ENCODE measurements around the gene CRELD2.

Gene CRELD2

GRCh38 chr22:49903322-49904039 lies 15.0 kb upstream of the CRELD2 start:
- Histone ChIP-seq H3K9me2 (ENCODE audit: low read depth, low read length) (no peaks in the 10 kb centered on the region), H2AFZ (ENCODE audit: low read length) (no peak overlapping the region), H3K4me2 (ENCODE audit: low read length) (no peak overlapping the region), H3K27ac (ENCODE audit: low read depth, low read length, poor library complexity, severe bottlenecking) (no peak overlapping the region), H3K4me3 (ENCODE audit: low read depth, low read length, poor library complexity, severe bottlenecking) (no peak overlapping the region), H3K36me3 (ENCODE audit: insufficient read depth, low read length) (peaks cover 74% of the 10 kb centered on the region), H3F3A (ENCODE audit: insufficient read depth, low read length) (no peaks in the 10 kb centered on the region), H3K27me3 (ENCODE audit: insufficient read depth, low read length) (no peaks in the 10 kb centered on the region), H3K9me3 (ENCODE audit: low read length) (no peaks in the 10 kb centered on the region), H4K20me1 (ENCODE audit: insufficient read depth, low read length) (no peaks in the 10 kb centered on the region), H3K79me2 (ENCODE audit: insufficient read depth, low read length) (no peaks in the 10 kb centered on the region), H3K9ac (ENCODE audit: low read length) (no peak overlapping the region), H3K4me1 (ENCODE audit: insufficient read depth, low read length, severe bottlenecking) (no peaks in the 10 kb centered on the region)
- TF ChIP-seq EZH2 (IDR thresholded peaks at IDR 0.05; ENCODE audit: borderline replicate concordance, low read length) (no peak), CTCF (IDR thresholded peaks at IDR 0.05; ENCODE audit: low read length) (no peak)

- Histone ChIP-seq H3F3A (ENCODE audit: insufficient read depth, low read length) (no peaks in the 10 kb centered on the region), H2AFZ (ENCODE audit: low read length) (no peak overlapping the region), H3K36me3 (ENCODE audit: insufficient read depth, low read length) (peaks cover 69% of the 10 kb centered on the region), H3K79me2 (ENCODE audit: insufficient read depth, low read length) (no peaks in the 10 kb centered on the region), H3K9me2 (ENCODE audit: low read depth, low read length) (no peaks in the 10 kb centered on the region), H3K27ac (ENCODE audit: low read depth, low read length, poor library complexity, severe bottlenecking) (no peak overlapping the region), H3K27me3 (ENCODE audit: insufficient read depth, low read length) (no peaks in the 10 kb centered on the region), H3K4me1 (ENCODE audit: insufficient read depth, low read length, severe bottlenecking) (no peaks in the 10 kb centered on the region), H4K20me1 (ENCODE audit: insufficient read depth, low read length) (no peaks in the 10 kb centered on the region), H3K9me3 (ENCODE audit: low read length) (no peaks in the 10 kb centered on the region), H3K9ac (ENCODE audit: low read length) (no peak overlapping the region), H3K4me3 (ENCODE audit: low read depth, low read length, poor library complexity, severe bottlenecking) (no peak overlapping the region), H3K4me2 (ENCODE audit: low read length) (no peak overlapping the region)
- TF ChIP-seq CTCF (IDR thresholded peaks at IDR 0.05; ENCODE audit: low read length) (no peak), EZH2 (IDR thresholded peaks at IDR 0.05; ENCODE audit: borderline replicate concordance, low read length) (no peak)
Measured at GRCh38 chr22:49904040-49904369, 14.4 kb upstream of the CRELD2 start.

GRCh38 chr22:49905465-49905864 lies 13.0 kb upstream of the CRELD2 start:
- peaks cover 78% of the 10 kb centered on the region for H3K36me3 ChIP-seq (ENCODE audit: insufficient read depth, low read length)
- no peak for TF ChIP-seq CTCF (IDR thresholded peaks at IDR 0.05; ENCODE audit: low read length)
- no peak for TF ChIP-seq EZH2 (IDR thresholded peaks at IDR 0.05; ENCODE audit: borderline replicate concordance, low read length)
- no peaks in the 10 kb centered on the region for H3K9me3 ChIP-seq (ENCODE audit: low read length)
- H3K27ac ChIP-seq (ENCODE audit: low read depth, low read length, poor library complexity, severe bottlenecking) = no peak overlapping the region
- H3K4me1 ChIP-seq (ENCODE audit: insufficient read depth, low read length, severe bottlenecking) = no peaks in the 10 kb centered on the region
- H4K20me1 ChIP-seq (ENCODE audit: insufficient read depth, low read length) = no peaks in the 10 kb centered on the region
- no peak overlapping the region for H3K4me3 ChIP-seq (ENCODE audit: low read depth, low read length, poor library complexity, severe bottlenecking)
- H3K79me2 ChIP-seq (ENCODE audit: insufficient read depth, low read length) = no peaks in the 10 kb centered on the region
- no peaks in the 10 kb centered on the region for H3K9me2 ChIP-seq (ENCODE audit: low read depth, low read length)
- no peak overlapping the region for H2AFZ ChIP-seq (ENCODE audit: low read length)
- H3K9ac ChIP-seq (ENCODE audit: low read length) = no peak overlapping the region
- H3F3A ChIP-seq (ENCODE audit: insufficient read depth, low read length) = no peaks in the 10 kb centered on the region
- no peak overlapping the region for H3K4me2 ChIP-seq (ENCODE audit: low read length)
- no peaks in the 10 kb centered on the region for H3K27me3 ChIP-seq (ENCODE audit: insufficient read depth, low read length)

Data from OCI-LY1 (cell line).